GM12878 (cell line): Measurements from ENCODE around the gene LMLN. TPM values are rescaled to one million over a fixed set of nuclear protein-coding genes. Genes with fewer than 3 reads are reported as not detected.

ENCODE experiments used
- ATAC-seq: fragments of 200-7000 bp; cut with Tn5 transposase; 3 replicates; pipeline ENCODE4 v1.9.1; 2020; ENCODE audit warnings: mild to moderate bottlenecking, moderate library complexity
- BruUV-seq: library from RNA; stranded (reverse); fragments of 400-500 nt; replicated peaks from 2 replicates; lab custom pipeline; 2021; lab: Mats Ljungman, UMichigan
- CTCF ChIA-PET: fragments of 300-600 bp; sonication (Branson Sonifier 250); formaldehyde crosslinking; extraction: SDS; loops from one replicate; lab custom pipeline; 2021; ENCODE audit warnings: inconsistent platforms; lab: Yijun Ruan, JAX
- POLR2A ChIA-PET: fragments of 350-600 bp; formaldehyde crosslinking; extraction: SDS; loops from one replicate; lab custom pipeline; 2021; ENCODE audit warnings: inconsistent platforms; lab: Charles Lee
- RAD21 ChIA-PET: fragments of 300-600 bp; sonication (Branson Sonifier 250); formaldehyde crosslinking; loops from one replicate; lab custom pipeline; 2023; ENCODE audit warnings: antibody characterized with exemption; ENCODE audit not compliant: unreplicated experiment; lab: Charles Lee
- SMC1A ChIA-PET: fragments of 300-600 bp; sonication (Branson Sonifier 250); formaldehyde crosslinking; loops from one replicate; lab custom pipeline; 2023; ENCODE audit not compliant: unreplicated experiment, uncharacterized antibody; lab: Charles Lee
- DNase-seq: peaks from one replicate; pipeline ENCODE4 v3.0.0-alpha.2; 2011; ENCODE audit warnings: low read depth, low spot score
- FAIRE-seq: peaks from 3 replicates; lab custom pipeline; 2011; peaks lifted over from hg19 to GRCh38; lab: Jason Lieb, UNC
- H2AFZ ChIP-seq: 2 replicates; pipeline ENCODE4 v1.6.0; 2011; ENCODE audit warnings: low read depth, low read length, control low read depth; ENCODE audit not compliant: control insufficient read depth
- H3K27ac ChIP-seq: 2 replicates; pipeline ENCODE4 v1.5.1; 2011; ENCODE audit warnings: control low read depth; ENCODE audit not compliant: control insufficient read depth, insufficient read depth
- H3K27me3 ChIP-seq, 2 experiments: replicated peaks in 1 of 2; 2 replicates each; pipeline versions ENCODE4 v1.6.0 to v1.6.1; 2011; ENCODE audit warnings: low read length in 1 of 2; ENCODE audit not compliant: control insufficient read depth in 2 of 2, insufficient read depth in 2 of 2
- H3K36me3 ChIP-seq, 2 experiments: 2 replicates each; pipeline ENCODE4 v1.5.1; 2011; ENCODE audit warnings: low read length in 1 of 2; ENCODE audit not compliant: control insufficient read depth in 2 of 2, insufficient read depth in 2 of 2
- H3K4me1 ChIP-seq: 2 replicates; pipeline ENCODE4 v1.6.1; 2011; ENCODE audit warnings: mild to moderate bottlenecking, low read length, moderate library complexity, mixed read lengths; ENCODE audit not compliant: control insufficient read depth, insufficient read depth
- H3K4me2 ChIP-seq: 2 replicates; pipeline ENCODE4 v1.6.0; 2011; ENCODE audit warnings: control low read depth; ENCODE audit not compliant: control insufficient read depth, insufficient read depth
- H3K4me3 ChIP-seq: fragments of 200-600 bp; sonication (generic); 2 replicates; pipeline ENCODE4 v1.5.1; 2016
- H3K79me2 ChIP-seq: 2 replicates; pipeline ENCODE4 v1.6.0; 2011; ENCODE audit warnings: low read length; ENCODE audit not compliant: control insufficient read depth, insufficient read depth
- H3K9ac ChIP-seq: 2 replicates; pipeline ENCODE4 v1.8.0; 2011; ENCODE audit warnings: low read length, control low read depth, mixed read lengths; ENCODE audit not compliant: control insufficient read depth, insufficient read depth
- H3K9me3 ChIP-seq: replicated peaks from 3 replicates; pipeline ENCODE4 v1.5.1; 2011; ENCODE audit warnings: mild to moderate bottlenecking, low read length; ENCODE audit not compliant: control insufficient read depth, insufficient read depth
- H4K20me1 ChIP-seq: 2 replicates; pipeline ENCODE4 v1.6.0; 2011; ENCODE audit not compliant: control insufficient read depth, insufficient read depth
- HSF1 ChIP-seq: fragments of 150-350 bp; IDR thresholded peaks from 2 replicates; pipeline ENCODE4 v1.6.1; 2014; ENCODE audit warnings: mild to moderate bottlenecking, low read depth, low read length
- IRF4 ChIP-seq: IDR thresholded peaks from 2 replicates; pipeline ENCODE4 v1.6.1; 2011; ENCODE audit warnings: low read depth, low read length
- MEF2A ChIP-seq: IDR thresholded peaks from 2 replicates; pipeline ENCODE4 v1.6.1; 2011; ENCODE audit warnings: low read depth, mild to moderate bottlenecking, low read length, moderate library complexity; ENCODE audit not compliant: insufficient read depth
- SIN3A ChIP-seq: IDR thresholded peaks from 2 replicates; pipeline ENCODE4 v1.6.1; 2012; ENCODE audit warnings: low read depth, low read length, improper control_type of control experiment
- SMAD5 ChIP-seq: IDR thresholded peaks from 2 replicates; pipeline ENCODE4 v1.6.1; 2016; ENCODE audit warnings: antibody characterized with exemption, low read depth
- SUZ12 ChIP-seq: fragments of 200-600 bp; sonication (generic); IDR thresholded peaks from one replicate; pipeline ENCODE4 v1.6.1; 2018; ENCODE audit warnings: antibody characterized with exemption, mild to moderate bottlenecking; ENCODE audit not compliant: unreplicated experiment
- ZNF217 ChIP-seq: fragments of 450-650 bp; IDR thresholded peaks from 2 replicates; pipeline ENCODE4 v1.6.1; 2017; ENCODE audit warnings: antibody characterized with exemption, mild to moderate bottlenecking
- ZNF622 ChIP-seq: fragments of 450-650 bp; IDR thresholded peaks from 2 replicates; pipeline ENCODE4 v1.6.1; 2017; ENCODE audit warnings: mild to moderate bottlenecking, inconsistent platforms
- WGBS: methylation state at CpG from one replicate; pipeline ENCODE4 v1.1.6; 2016; ENCODE audit warnings: low lambda C conversion rate; ENCODE audit not compliant: insufficient replicate concordance, insufficient coverage; ENCODE audit errors: missing lambda C conversion rate; 5-methylcytosine and 5-hydroxymethylcytosine counted together
- in situ Hi-C: fragments of 300-500 bp; cut with MboI; formaldehyde crosslinking; loops from 9 replicates; pipeline ENCODE4 v1.14.3; 2018; ENCODE audit warnings: mixed read lengths
- intact Hi-C: fragments of 100-400 bp; cut with micrococcal nuclease; formaldehyde crosslinking; loops from one replicate; pipeline ENCODE4 v1.14.2; 2022; ENCODE audit not compliant: unreplicated experiment
- polyA plus RNA-seq, 11 experiments: library from polyadenylated mRNA; depleted of rRNA in 4 of 11; unstranded in 6 of 11; stranded (reverse) in 5 of 11; fragments of >200 nt; fragmentation: Nextera tagmentation in 4 of 11; fragmentation: Illumina TruSeq in 1 of 11; extraction: Ambion mirVana in 4 of 11; extraction: Trizol in 1 of 11; gene quantifications; 1 replicate in 1 of 11; 2 replicates in 10 of 11; pipeline versions ENCODE4 v1.2.1 to v1.2.3, GENCODE V29; 2011 to 2016; ENCODE audit warnings: inconsistent platforms in 2 of 11, missing spikeins in 2 of 11, low read depth in 1 of 11
- total RNA-seq, 4 experiments: library from RNA; depleted of rRNA in 3 of 4; stranded (reverse); fragments of >200 nt in 3 of 4; fragmentation: Illumina TruSeq in 1 of 4; extraction: Trizol in 1 of 4; gene quantifications; 2 replicates each; pipeline versions ENCODE4 v1.2.1 to v1.2.3, GENCODE V29; 2013 to 2021

The LMLN gene
- total and polyA plus RNA-seq, 10 of the 15 experiments (the other 5 are each of a cell fraction or from before 2014, with no cell fraction given), result 0.02 to 1.7 (median 0.81) TPM

- no peak for TF ChIP-seq SUZ12
Observed at GRCh38 chr3:198030726-198031125, 70.7 kb downstream of the LMLN start (continued).

GRCh38 chr3:198032039-198032936, 72.3 kb downstream of the LMLN start:
- Histone ChIP-seq H3K27ac (no peak overlapping the region), H2AFZ (no peak overlapping the region), H3K79me2 (no peaks in the 10 kb centered on the region), H4K20me1 (no peaks in the 10 kb centered on the region), H3K4me2 (no peak overlapping the region), H3K27me3 (no peaks in the 10 kb centered on the region; a peak in 1 of 4 replicates), H3K9ac (no peak overlapping the region), H3K9me3 (no peaks in the 10 kb centered on the region), H3K4me3 (no peak overlapping the region), H3K4me1 (no peaks in the 10 kb centered on the region), H3K36me3 (no peaks in the 10 kb centered on the region)
- TF ChIP-seq IRF4 (no peak), SMAD5 (no peak), MEF2A (no peak), HSF1 (no peak), ZNF217 (no peak), ZNF622 (no peak), SIN3A (no peak)
- ATAC-seq, result no peak
- DNase-seq, result no peak
- CTCF ChIA-PET, result no interaction called here
- RAD21 ChIA-PET, result no interaction called here
- SMC1A ChIA-PET, result no interaction called here
- in situ Hi-C loops (no loop called here), intact Hi-C loops (no loop called here)
- POLR2A ChIA-PET, result no interaction called here
- WGBS, result 60% methylated on average over 17 of the region's 18 CpGs
- no peak for FAIRE-seq
- BruUV-seq, result no TSS peak
